HL-60 (cell line): Measurements from ENCODE around the gene ABAT.

Source experiments
- POLR2AphosphoS5 ChIP-seq: IDR thresholded peaks from 2 replicates; pipeline ENCODE4 v1.6.1; 2012; ENCODE audit warnings: low read depth
- SPI1 ChIP-seq: IDR thresholded peaks from 2 replicates; pipeline ENCODE4 v1.6.1; 2012; ENCODE audit warnings: low read depth, mild to moderate bottlenecking, borderline replicate concordance
- TF ChIP-seq, protein P1 (sequence below): IDR thresholded peaks from one replicate; pipeline ENCODE4 v1.5.1; 2011; ENCODE audit warnings: low read length, control low read depth, inconsistent platforms; ENCODE audit not compliant: insufficient read depth

DNA sequence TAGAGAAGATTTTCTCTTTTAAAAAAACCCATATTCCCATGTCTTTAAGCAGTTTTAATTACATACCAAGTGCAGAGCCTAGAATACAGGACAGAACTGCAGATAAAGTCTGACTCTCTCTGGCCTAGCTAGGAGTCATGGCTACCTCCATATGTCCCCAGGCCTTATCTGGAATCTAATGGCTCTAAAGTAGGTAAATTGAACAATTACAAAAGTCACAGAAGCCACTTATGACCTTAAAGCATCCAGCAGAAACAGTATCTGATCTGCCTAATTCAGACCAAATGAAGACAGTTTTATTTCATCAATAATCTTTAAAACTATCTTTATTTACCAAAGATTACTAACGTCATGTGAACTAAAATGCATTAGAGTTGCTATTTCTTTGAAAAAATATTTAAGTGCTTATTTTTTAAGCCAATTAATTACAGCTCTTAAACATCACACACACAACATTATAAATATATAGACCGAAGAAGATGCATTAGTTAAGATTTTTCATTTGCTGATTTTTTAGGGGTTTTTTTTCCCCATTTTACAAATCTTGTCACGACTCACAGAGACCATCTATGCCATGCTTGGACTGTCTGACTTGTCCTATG lies 152.0 kb downstream of the ABAT start:
- TF ChIP-seq SPI1 (no peak), POLR2AphosphoS5 (no peak)
- TF ChIP-seq, protein P1, sequence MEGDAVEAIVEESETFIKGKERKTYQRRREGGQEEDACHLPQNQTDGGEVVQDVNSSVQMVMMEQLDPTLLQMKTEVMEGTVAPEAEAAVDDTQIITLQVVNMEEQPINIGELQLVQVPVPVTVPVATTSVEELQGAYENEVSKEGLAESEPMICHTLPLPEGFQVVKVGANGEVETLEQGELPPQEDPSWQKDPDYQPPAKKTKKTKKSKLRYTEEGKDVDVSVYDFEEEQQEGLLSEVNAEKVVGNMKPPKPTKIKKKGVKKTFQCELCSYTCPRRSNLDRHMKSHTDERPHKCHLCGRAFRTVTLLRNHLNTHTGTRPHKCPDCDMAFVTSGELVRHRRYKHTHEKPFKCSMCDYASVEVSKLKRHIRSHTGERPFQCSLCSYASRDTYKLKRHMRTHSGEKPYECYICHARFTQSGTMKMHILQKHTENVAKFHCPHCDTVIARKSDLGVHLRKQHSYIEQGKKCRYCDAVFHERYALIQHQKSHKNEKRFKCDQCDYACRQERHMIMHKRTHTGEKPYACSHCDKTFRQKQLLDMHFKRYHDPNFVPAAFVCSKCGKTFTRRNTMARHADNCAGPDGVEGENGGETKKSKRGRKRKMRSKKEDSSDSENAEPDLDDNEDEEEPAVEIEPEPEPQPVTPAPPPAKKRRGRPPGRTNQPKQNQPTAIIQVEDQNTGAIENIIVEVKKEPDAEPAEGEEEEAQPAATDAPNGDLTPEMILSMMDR = no peak
